ENCODE data around the gene TTC7B. TPM values are rescaled to one million over a fixed set of nuclear protein-coding genes. Genes with fewer than 3 reads are reported as not detected.

The TTC7B gene
- total and polyA plus RNA-seq, 2 of the 8 experiments (the other 6 are each of a cell fraction or from before 2014, with no cell fraction given) = 23.7 to 34.0 TPM

DNA sequence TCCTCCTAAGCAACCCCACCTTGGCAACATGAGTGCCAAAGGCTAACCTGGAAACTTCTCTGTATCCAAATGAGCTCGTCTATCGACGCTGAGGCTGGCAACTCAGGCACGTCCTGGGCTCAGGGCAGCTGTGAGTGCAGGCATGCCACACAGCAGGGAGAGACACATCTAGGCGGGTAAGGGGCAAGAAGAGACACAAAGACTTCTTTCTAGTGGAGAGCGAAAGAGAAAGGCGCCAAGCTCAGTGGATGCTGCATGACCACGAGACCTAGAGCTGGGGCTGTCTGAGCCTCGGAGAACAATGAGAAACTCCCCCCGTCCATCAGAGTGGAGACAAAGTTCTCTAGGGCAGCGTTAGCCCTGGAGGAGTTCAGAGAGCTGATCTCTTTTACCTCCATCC lies 249.0 kb downstream of the TTC7B start (continued):
- TF ChIP-seq EP300 (IDR thresholded peaks at IDR 0.05; ENCODE audit: borderline replicate concordance in 1 of 2, low read depth in 2 of 2, low read length in 2 of 2) = no peak
- TF ChIP-seq CHD2 (IDR thresholded peaks at IDR 0.05; ENCODE audit: low read length) = no peak
- TF ChIP-seq SAP30 (IDR thresholded peaks at IDR 0.05; ENCODE audit: insufficient read depth, insufficient replicate concordance, low read length) = no peak
- TF ChIP-seq CEBPB (IDR thresholded peaks at IDR 0.05; ENCODE audit: low read depth, low read length) = no peak
- no peak for TF ChIP-seq NANOG (IDR thresholded peaks at IDR 0.05; ENCODE audit: insufficient read depth, low read depth, low read length, poor library complexity, severe bottlenecking)
- TF ChIP-seq TCF12 (IDR thresholded peaks at IDR 0.05; ENCODE audit: low read depth, low read length) = no peak
- TF ChIP-seq GTF2F1 (IDR thresholded peaks at IDR 0.05; ENCODE audit: borderline replicate concordance, low read depth, low read length) = no peak
- TF ChIP-seq SP2 (IDR thresholded peaks at IDR 0.05; ENCODE audit: low read length) = no peak
- TF ChIP-seq YY1 (IDR thresholded peaks at IDR 0.05; ENCODE audit: low read depth, low read length) = no peak
